Neural crest cell (in vitro differentiated cells): ENCODE measurements around the gene ARL15. TPM values are rescaled to one million over a fixed set of nuclear protein-coding genes. Genes with fewer than 3 reads are reported as not detected.
A peak's percentile ranks its signal among the peaks of the same experiment; 100 is the strongest.

Experiments used
- DNase-seq: peaks from one replicate; pipeline ENCODE4 v3.0.0; 2021; ENCODE audit warnings: low read depth, mixed read lengths, low spot score
- H3K27ac Mint-ChIP-seq: one replicate; pipeline ENCODE4 v1.8.0; 2021; ENCODE audit warnings: mild to moderate bottlenecking, mixed read lengths; ENCODE audit not compliant: unreplicated experiment
- H3K27me3 Mint-ChIP-seq: 2 replicates; pipeline ENCODE4 v1.8.0; 2021; ENCODE audit warnings: low read depth, mild to moderate bottlenecking, mixed read lengths
- H3K36me3 Mint-ChIP-seq: 2 replicates; pipeline ENCODE4 v1.8.0; 2021; ENCODE audit warnings: low read depth, mild to moderate bottlenecking, mixed read lengths
- H3K4me1 Mint-ChIP-seq: 2 replicates; pipeline ENCODE4 v1.8.0; 2021; ENCODE audit warnings: mixed read lengths
- H3K4me3 Mint-ChIP-seq: one replicate; pipeline ENCODE4 v1.8.0; 2021; ENCODE audit warnings: mild to moderate bottlenecking, mixed read lengths
- H3K9me3 Mint-ChIP-seq: 2 replicates; pipeline ENCODE4 v1.8.0; 2021; ENCODE audit warnings: mixed read lengths
- CTCF ChIP-seq: fragments of 200-600 bp; sonication (generic); conservative IDR thresholded peaks from 2 replicates; pipeline ENCODE4 v1.5.0; 2021; ENCODE audit warnings: antibody characterized with exemption, mild to moderate bottlenecking
- total RNA-seq: library from RNA; stranded (reverse); gene quantifications from 2 replicates; pipeline ENCODE4 v1.2.1, GENCODE V29; 2021

The ARL15 gene
- total RNA-seq, 1 donor from 2014 or later: 18.4 TPM

- TF ChIP-seq CTCF: no peak
- no peak for DNase-seq
- peaks cover 9% of the 10 kb centered on the region for H3K36me3 Mint-ChIP-seq
- H3K4me1 Mint-ChIP-seq: peaks cover 13% of the 10 kb centered on the region
- no peak overlapping the region for H3K4me3 Mint-ChIP-seq
- H3K27me3 Mint-ChIP-seq: peaks cover 5% of the 10 kb centered on the region
- no peak overlapping the region for H3K27ac Mint-ChIP-seq
- peaks cover 3% of the 10 kb centered on the region for H3K9me3 Mint-ChIP-seq
These were observed 124.3 kb downstream of the ARL15 start for GRCh38 chr5:54186108-54186507.

DNA sequence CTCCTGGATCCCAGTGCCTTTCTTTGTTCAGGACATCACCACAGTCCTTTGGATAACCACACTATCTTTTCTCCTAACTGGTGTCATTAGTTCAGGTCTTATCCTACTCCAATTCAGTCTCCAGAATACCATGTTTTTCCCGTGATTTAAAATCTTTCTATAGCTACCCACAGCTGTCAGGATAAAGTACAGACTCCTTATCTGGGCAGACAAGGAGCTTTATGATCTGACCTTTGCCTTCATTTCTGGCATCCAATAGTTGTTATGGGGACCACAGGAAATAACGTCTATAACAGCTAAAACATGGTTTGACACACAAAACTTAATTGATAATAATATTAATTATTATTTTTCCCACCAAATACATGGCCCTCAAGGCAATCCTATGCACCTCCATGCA lies 125.6 kb downstream of the ARL15 start:
- peaks cover 8% of the 10 kb centered on the region for H3K27me3 Mint-ChIP-seq

GRCh38 chr5:54180630-54181031 lies 129.7 kb downstream of the ARL15 start:
- peak; percentile 29 for DNase-seq

More for the DNA sequence above, 125.6 kb downstream of the ARL15 start:
- H3K9me3 Mint-ChIP-seq: peaks cover 3% of the 10 kb centered on the region
- H3K36me3 Mint-ChIP-seq: peaks cover 12% of the 10 kb centered on the region
- no peak overlapping the region for H3K27ac Mint-ChIP-seq
- H3K4me1 Mint-ChIP-seq: peaks cover 25% of the 10 kb centered on the region
- DNase-seq: no peak
- TF ChIP-seq CTCF: no peak
- H3K4me3 Mint-ChIP-seq: no peak overlapping the region

GRCh38 chr5:54178991-54179390 lies 131.4 kb downstream of the ARL15 start:
- Mint-ChIP-seq H3K36me3 (peaks cover 9% of the 10 kb centered on the region), H3K9me3 (peaks cover 3% of the 10 kb centered on the region), H3K4me3 (no peak overlapping the region), H3K27ac (no peak overlapping the region), H3K27me3 (peaks cover 38% of the 10 kb centered on the region), H3K4me1 (peaks cover 45% of the 10 kb centered on the region)
- no peak for DNase-seq
- TF ChIP-seq CTCF: no peak

More at GRCh38 chr5:54180630-54181031, 129.7 kb downstream of the ARL15 start:
- Mint-ChIP-seq H3K36me3 (peaks cover 15% of the 10 kb centered on the region), H3K27me3 (peaks cover 37% of the 10 kb centered on the region), H3K27ac (no peak overlapping the region), H3K4me1 (peaks cover 49% of the 10 kb centered on the region), H3K4me3 (peak overlapping the region; percentile 18), H3K9me3 (peaks cover 3% of the 10 kb centered on the region)
- TF ChIP-seq CTCF: no peak

- peaks cover 3% of the 10 kb centered on the region for H3K9me3 Mint-ChIP-seq
- TF ChIP-seq CTCF: no peak
- H3K27ac Mint-ChIP-seq: no peak overlapping the region
- peaks cover 45% of the 10 kb centered on the region for H3K27me3 Mint-ChIP-seq
- peaks cover 45% of the 10 kb centered on the region for H3K4me1 Mint-ChIP-seq
- no peak for DNase-seq
- no peak overlapping the region for H3K4me3 Mint-ChIP-seq
- H3K36me3 Mint-ChIP-seq: peaks cover 9% of the 10 kb centered on the region
These were observed 132.2 kb downstream of the ARL15 start for GRCh38 chr5:54178207-54178606.
